C4-2B (cell line): ENCODE data around the gene RASAL2.

Experiments
- H3K27ac ChIP-seq: fragments of 450-650 bp; 2 replicates; pipeline ENCODE4 v1.5.1; 2017
- CTCF ChIP-seq: fragments of 450-650 bp; conservative IDR thresholded peaks from 2 replicates; pipeline ENCODE4 v1.5.1; 2017; ENCODE audit warnings: mild to moderate bottlenecking
- ZFX ChIP-seq: fragments of 450-650 bp; IDR thresholded peaks from 2 replicates; pipeline ENCODE4 v1.6.1; 2017

Gene RASAL2

GRCh38 chr1:178487070-178487615, 393.2 kb downstream of the RASAL2 start:
- no peak overlapping the region for H3K27ac ChIP-seq
- TF ChIP-seq ZFX (no peak), CTCF (no peak)

- no peak for TF ChIP-seq CTCF
- no peak for TF ChIP-seq ZFX
- H3K27ac ChIP-seq = no peak overlapping the region
These were observed 394.5 kb downstream of the RASAL2 start for GRCh38 chr1:178488393-178488792.

- no peak overlapping the region for H3K27ac ChIP-seq
- no peak for TF ChIP-seq CTCF
- TF ChIP-seq ZFX = no peak
These were observed 395.5 kb downstream of the RASAL2 start for GRCh38 chr1:178489399-178489798.

GRCh38 chr1:178490136-178490535, 396.2 kb downstream of the RASAL2 start:
- TF ChIP-seq CTCF = no peak
- no peak for TF ChIP-seq ZFX
- H3K27ac ChIP-seq = no peak overlapping the region

GRCh38 chr1:178490967-178491366, 397.1 kb downstream of the RASAL2 start:
- TF ChIP-seq ZFX = no peak
- no peak for TF ChIP-seq CTCF
- no peak overlapping the region for H3K27ac ChIP-seq

GRCh38 chr1:178491721-178492120, 397.8 kb downstream of the RASAL2 start:
- TF ChIP-seq CTCF = no peak
- no peak for TF ChIP-seq ZFX
- no peak overlapping the region for H3K27ac ChIP-seq

- H3K27ac ChIP-seq = no peak overlapping the region
- TF ChIP-seq CTCF (no peak), ZFX (no peak)
These were observed 398.4 kb downstream of the RASAL2 start for GRCh38 chr1:178492341-178492740.
